ENCODE data around the gene TNNI2. TPM values are rescaled to one million over a fixed set of nuclear protein-coding genes. Genes with fewer than 3 reads are reported as not detected.
A peak's percentile ranks its signal among the peaks of the same experiment; 100 is the strongest.

The TNNI2 gene
- polyA plus RNA-seq, 12 donors: 1,241 to 4,224 (median 1,990) TPM

- no peak for DNase-seq
These were observed 5.9 kb upstream of the TNNI2 start for GRCh38 chr11:1832920-1833295.

- no peak for DNase-seq
These were observed 4.6 kb upstream of the TNNI2 start for GRCh38 chr11:1834062-1834610.

GRCh38 chr11:1834779-1835670 is 3.8 kb upstream of the TNNI2 start, which contains the start of gene SYT8:
SYT8 (plus strand) TSS chr11:1834990; CDS start chr11:1835106, 116 bp downstream.
- no peak for DNase-seq

GRCh38 chr11:1835671-1836010 is 3.1 kb upstream of the TNNI2 start:
- no peak for DNase-seq

- DNase-seq: no peak
These were observed 2.5 kb upstream of the TNNI2 start for GRCh38 chr11:1836011-1836945.

- peak; percentile 86 for DNase-seq
These were observed 1.4 kb upstream of the TNNI2 start for GRCh38 chr11:1837171-1838076.

- no peak for DNase-seq
These were observed 730 bp upstream of the TNNI2 start for GRCh38 chr11:1838077-1838425.

GRCh38 chr11:1839204-1839923 is 583 bp downstream of the TNNI2 start:
- no peak for DNase-seq

- no peak for DNase-seq
These were observed 1.4 kb downstream of the TNNI2 start for GRCh38 chr11:1839924-1840779.

- DNase-seq: no peak
These were observed 2.1 kb downstream of the TNNI2 start for GRCh38 chr11:1840780-1841480.

- no peak for DNase-seq
These were observed 2.8 kb downstream of the TNNI2 start for GRCh38 chr11:1841511-1842148.

GRCh38 chr11:1842149-1843097 is 3.6 kb downstream of the TNNI2 start:
- no peak for DNase-seq

GRCh38 chr11:1843098-1843473 is 4.3 kb downstream of the TNNI2 start:
- DNase-seq: no peak

- no peak for DNase-seq
These were observed 5.0 kb downstream of the TNNI2 start for GRCh38 chr11:1843796-1844195.

- no peak for DNase-seq
These were observed 5.7 kb downstream of the TNNI2 start for GRCh38 chr11:1844221-1845094.

- no peak for DNase-seq
These were observed 6.3 kb downstream of the TNNI2 start for GRCh38 chr11:1845095-1845429.

All from muscle of arm (tissue), 12 donors.